Liver (tissue), 3 donors: ENCODE data around the gene DNAJB11.

ENCODE experiments used
- EGR1 ChIP-seq, 2 donors: IDR thresholded peaks; 2 replicates each; pipeline ENCODE4 v1.6.1; 2016 to 2018; ENCODE audit warnings: antibody characterized with exemption in 2 of 2, low read depth in 2 of 2
- FOXA1 ChIP-seq: IDR thresholded peaks from 2 replicates; pipeline ENCODE4 v1.6.1; 2016; ENCODE audit warnings: antibody characterized with exemption
- GABPA ChIP-seq, 2 donors: IDR thresholded peaks in 1 of 2; conservative IDR thresholded peaks in 1 of 2; 2 replicates each; pipeline ENCODE4 v1.6.1; 2016; ENCODE audit warnings: antibody characterized with exemption in 2 of 2, mild to moderate bottlenecking in 1 of 2, moderate library complexity in 1 of 2
- JUND ChIP-seq, 2 donors: IDR thresholded peaks; 2 replicates each; pipeline ENCODE4 v1.6.1; 2016; ENCODE audit warnings: antibody characterized with exemption in 2 of 2
- RAD21 ChIP-seq, 2 donors: IDR thresholded peaks; 2 replicates each; pipeline ENCODE4 v1.6.1; 2016; ENCODE audit warnings: antibody characterized with exemption in 2 of 2, mild to moderate bottlenecking in 2 of 2
- SP1 ChIP-seq: IDR thresholded peaks from 2 replicates; pipeline ENCODE4 v1.6.1; 2018; ENCODE audit warnings: antibody characterized with exemption, mild to moderate bottlenecking
- TAF1 ChIP-seq: conservative IDR thresholded peaks from 2 replicates; pipeline ENCODE4 v1.6.1; 2016; ENCODE audit warnings: antibody characterized with exemption, mild to moderate bottlenecking
- YY1 ChIP-seq: IDR thresholded peaks from 2 replicates; pipeline ENCODE4 v1.6.1; 2016; ENCODE audit warnings: antibody characterized with exemption, mild to moderate bottlenecking
- TF ChIP-seq, protein P1 (sequence below): fragments of 150-350 bp; IDR thresholded peaks from 2 replicates; pipeline ENCODE4 v1.5.1; 2017; ENCODE audit warnings: improper control_type of control experiment, low read depth, low read length; ENCODE audit not compliant: missing input control
- TF ChIP-seq, protein P2 (sequence below): IDR thresholded peaks from 2 replicates; pipeline ENCODE4 v1.6.1; 2016; ENCODE audit warnings: antibody characterized with exemption
- TF ChIP-seq, protein P3 (sequence below): IDR thresholded peaks from 2 replicates; pipeline ENCODE4 v1.6.1; 2016; ENCODE audit warnings: antibody characterized with exemption
- TF ChIP-seq, protein P4 (sequence below): IDR thresholded peaks from 2 replicates; pipeline ENCODE4 v1.6.1; 2016; ENCODE audit warnings: antibody characterized with exemption
- donor health status: healthy.
- donor health status: healthy.

DNA sequence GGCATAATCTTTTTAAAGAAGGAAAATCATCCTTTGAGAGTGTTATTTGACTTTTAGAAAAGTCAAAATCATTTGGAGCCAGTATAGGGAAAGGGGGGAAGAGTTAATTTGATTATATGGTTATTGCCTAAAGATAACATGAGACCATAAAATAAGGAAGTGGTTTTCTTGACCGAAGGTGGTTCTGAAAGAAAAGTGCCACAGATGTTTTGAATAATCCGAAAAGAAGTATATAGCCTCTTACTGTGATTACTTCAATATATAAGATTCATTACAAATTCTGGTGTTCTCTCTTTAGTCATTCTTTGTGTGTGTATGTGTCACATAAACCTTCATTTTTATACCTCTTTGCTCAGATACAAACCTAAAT is 1.1 kb downstream of the DNAJB11 start:
- TF ChIP-seq, protein P1, sequence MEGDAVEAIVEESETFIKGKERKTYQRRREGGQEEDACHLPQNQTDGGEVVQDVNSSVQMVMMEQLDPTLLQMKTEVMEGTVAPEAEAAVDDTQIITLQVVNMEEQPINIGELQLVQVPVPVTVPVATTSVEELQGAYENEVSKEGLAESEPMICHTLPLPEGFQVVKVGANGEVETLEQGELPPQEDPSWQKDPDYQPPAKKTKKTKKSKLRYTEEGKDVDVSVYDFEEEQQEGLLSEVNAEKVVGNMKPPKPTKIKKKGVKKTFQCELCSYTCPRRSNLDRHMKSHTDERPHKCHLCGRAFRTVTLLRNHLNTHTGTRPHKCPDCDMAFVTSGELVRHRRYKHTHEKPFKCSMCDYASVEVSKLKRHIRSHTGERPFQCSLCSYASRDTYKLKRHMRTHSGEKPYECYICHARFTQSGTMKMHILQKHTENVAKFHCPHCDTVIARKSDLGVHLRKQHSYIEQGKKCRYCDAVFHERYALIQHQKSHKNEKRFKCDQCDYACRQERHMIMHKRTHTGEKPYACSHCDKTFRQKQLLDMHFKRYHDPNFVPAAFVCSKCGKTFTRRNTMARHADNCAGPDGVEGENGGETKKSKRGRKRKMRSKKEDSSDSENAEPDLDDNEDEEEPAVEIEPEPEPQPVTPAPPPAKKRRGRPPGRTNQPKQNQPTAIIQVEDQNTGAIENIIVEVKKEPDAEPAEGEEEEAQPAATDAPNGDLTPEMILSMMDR = no peak
- TF ChIP-seq SP1 (no peak), JUND (IDR thresholded peaks at IDR 0.05) (no peak), YY1 (no peak), GABPA (IDR thresholded peaks at IDR 0.05 in 1 of 2, conservative IDR thresholded peaks at IDR 0.05 in 1 of 2) (no peak), FOXA1 (no peak), TAF1 (no peak), EGR1 (IDR thresholded peaks at IDR 0.05; ENCODE audit: low read depth in 2 of 2) (no peak), RAD21 (IDR thresholded peaks at IDR 0.05) (no peak)
- TF ChIP-seq, protein P2, sequence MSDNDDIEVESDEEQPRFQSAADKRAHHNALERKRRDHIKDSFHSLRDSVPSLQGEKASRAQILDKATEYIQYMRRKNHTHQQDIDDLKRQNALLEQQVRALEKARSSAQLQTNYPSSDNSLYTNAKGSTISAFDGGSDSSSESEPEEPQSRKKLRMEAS = no peak
- TF ChIP-seq, protein P3, sequence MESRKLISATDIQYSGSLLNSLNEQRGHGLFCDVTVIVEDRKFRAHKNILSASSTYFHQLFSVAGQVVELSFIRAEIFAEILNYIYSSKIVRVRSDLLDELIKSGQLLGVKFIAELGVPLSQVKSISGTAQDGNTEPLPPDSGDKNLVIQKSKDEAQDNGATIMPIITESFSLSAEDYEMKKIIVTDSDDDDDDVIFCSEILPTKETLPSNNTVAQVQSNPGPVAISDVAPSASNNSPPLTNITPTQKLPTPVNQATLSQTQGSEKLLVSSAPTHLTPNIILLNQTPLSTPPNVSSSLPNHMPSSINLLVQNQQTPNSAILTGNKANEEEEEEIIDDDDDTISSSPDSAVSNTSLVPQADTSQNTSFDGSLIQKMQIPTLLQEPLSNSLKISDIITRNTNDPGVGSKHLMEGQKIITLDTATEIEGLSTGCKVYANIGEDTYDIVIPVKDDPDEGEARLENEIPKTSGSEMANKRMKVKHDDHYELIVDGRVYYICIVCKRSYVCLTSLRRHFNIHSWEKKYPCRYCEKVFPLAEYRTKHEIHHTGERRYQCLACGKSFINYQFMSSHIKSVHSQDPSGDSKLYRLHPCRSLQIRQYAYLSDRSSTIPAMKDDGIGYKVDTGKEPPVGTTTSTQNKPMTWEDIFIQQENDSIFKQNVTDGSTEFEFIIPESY = no peak
- TF ChIP-seq, protein P4, sequence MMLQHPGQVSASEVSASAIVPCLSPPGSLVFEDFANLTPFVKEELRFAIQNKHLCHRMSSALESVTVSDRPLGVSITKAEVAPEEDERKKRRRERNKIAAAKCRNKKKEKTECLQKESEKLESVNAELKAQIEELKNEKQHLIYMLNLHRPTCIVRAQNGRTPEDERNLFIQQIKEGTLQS = no peak
